Liver (tissue), 9 donors: Measurements from ENCODE around the gene ECI1. TPM values are rescaled to one million over a fixed set of nuclear protein-coding genes. Genes with fewer than 3 reads are reported as not detected.

ENCODE experiments used
- DNase-seq: peaks from one replicate; pipeline ENCODE4 v3.0.0-alpha.2; 2017; ENCODE audit warnings: low spot score
- H3K27ac ChIP-seq, 2 donors: one replicate each; pipeline ENCODE4 v1.7.0; 2013; ENCODE audit warnings: inconsistent platforms in 2 of 2, low read length in 2 of 2, control low read depth in 1 of 2, low read depth in 1 of 2, mild to moderate bottlenecking in 1 of 2
- H3K27me3 ChIP-seq, 4 donors: one replicate each; pipeline versions ENCODE4 v1.6.1 to v1.7.0; 2013; ENCODE audit warnings: low read length in 3 of 4, inconsistent platforms in 1 of 4, mild to moderate bottlenecking in 1 of 4, moderate library complexity in 1 of 4; ENCODE audit not compliant: control insufficient read depth in 4 of 4, insufficient read depth in 4 of 4
- H3K36me3 ChIP-seq, 4 donors: one replicate each; pipeline versions ENCODE4 v1.6.1 to v1.7.0; 2013; ENCODE audit warnings: low read length in 3 of 4, mild to moderate bottlenecking in 3 of 4, low read depth in 1 of 4, moderate library complexity in 1 of 4; ENCODE audit not compliant: control insufficient read depth in 4 of 4, insufficient read depth in 3 of 4
- H3K4me1 ChIP-seq, 4 donors: one replicate each; pipeline versions ENCODE4 v1.6.1 to v1.7.0; 2013; ENCODE audit warnings: low read length in 3 of 4, mild to moderate bottlenecking in 3 of 4, moderate library complexity in 1 of 4; ENCODE audit not compliant: control insufficient read depth in 4 of 4, insufficient read depth in 4 of 4
- H3K4me3 ChIP-seq, 3 donors: one replicate each; pipeline versions ENCODE4 v1.6.1 to v1.7.0; 2013; ENCODE audit warnings: low read length in 3 of 3, control low read depth in 1 of 3, low read depth in 1 of 3, mild to moderate bottlenecking in 1 of 3
- H3K9ac ChIP-seq, 2 donors: one replicate each; pipeline ENCODE4 v1.7.0; 2013; ENCODE audit warnings: low read length in 2 of 2, mild to moderate bottlenecking in 2 of 2, moderate library complexity in 2 of 2, control low read depth in 1 of 2, low read depth in 1 of 2
- H3K9me3 ChIP-seq, 4 donors: one replicate each; pipeline versions ENCODE4 v1.6.1 to v1.7.0; 2013; ENCODE audit warnings: low read length in 3 of 4; ENCODE audit not compliant: control insufficient read depth in 4 of 4
- ATF3 ChIP-seq: IDR thresholded peaks from 2 replicates; pipeline ENCODE4 v1.6.1; 2016; ENCODE audit warnings: antibody characterized with exemption
- CTCF ChIP-seq: fragments of 150-350 bp; IDR thresholded peaks from 2 replicates; pipeline ENCODE4 v1.5.1; 2017; ENCODE audit warnings: improper control_type of control experiment, low read depth, low read length; ENCODE audit not compliant: missing input control
- EGR1 ChIP-seq, 2 donors: IDR thresholded peaks; 2 replicates each; pipeline ENCODE4 v1.6.1; 2016 to 2018; ENCODE audit warnings: antibody characterized with exemption in 2 of 2, low read depth in 2 of 2
- FOXA1 ChIP-seq: IDR thresholded peaks from 2 replicates; pipeline ENCODE4 v1.6.1; 2016; ENCODE audit warnings: antibody characterized with exemption
- FOXA2 ChIP-seq: IDR thresholded peaks from 2 replicates; pipeline ENCODE4 v1.6.1; 2016; ENCODE audit warnings: antibody characterized with exemption
- GABPA ChIP-seq, 2 donors: IDR thresholded peaks in 1 of 2; conservative IDR thresholded peaks in 1 of 2; 2 replicates each; pipeline ENCODE4 v1.6.1; 2016; ENCODE audit warnings: antibody characterized with exemption in 2 of 2, mild to moderate bottlenecking in 1 of 2, moderate library complexity in 1 of 2
- HNF4A ChIP-seq, 2 donors: conservative IDR thresholded peaks; 2 replicates each; pipeline ENCODE4 v1.6.1; 2016; ENCODE audit warnings: antibody characterized with exemption in 2 of 2, mild to moderate bottlenecking in 2 of 2
- HNF4G ChIP-seq: IDR thresholded peaks from 2 replicates; pipeline ENCODE4 v1.6.1; 2016; ENCODE audit warnings: antibody characterized with exemption
- JUND ChIP-seq, 2 donors: IDR thresholded peaks; 2 replicates each; pipeline ENCODE4 v1.6.1; 2016; ENCODE audit warnings: antibody characterized with exemption in 2 of 2
- NR2F2 ChIP-seq: IDR thresholded peaks from 2 replicates; pipeline ENCODE4 v1.6.1; 2016; ENCODE audit warnings: antibody characterized with exemption
- RAD21 ChIP-seq, 2 donors: IDR thresholded peaks; 2 replicates each; pipeline ENCODE4 v1.6.1; 2016; ENCODE audit warnings: antibody characterized with exemption in 2 of 2, mild to moderate bottlenecking in 2 of 2
- RXRA ChIP-seq, 2 donors: IDR thresholded peaks; 2 replicates each; pipeline ENCODE4 v1.6.1; 2017 to 2018; ENCODE audit warnings: antibody characterized with exemption in 2 of 2, mild to moderate bottlenecking in 1 of 2
- SP1 ChIP-seq: IDR thresholded peaks from 2 replicates; pipeline ENCODE4 v1.6.1; 2018; ENCODE audit warnings: antibody characterized with exemption, mild to moderate bottlenecking
- TAF1 ChIP-seq: conservative IDR thresholded peaks from 2 replicates; pipeline ENCODE4 v1.6.1; 2016; ENCODE audit warnings: antibody characterized with exemption, mild to moderate bottlenecking
- YY1 ChIP-seq: IDR thresholded peaks from 2 replicates; pipeline ENCODE4 v1.6.1; 2016; ENCODE audit warnings: antibody characterized with exemption, mild to moderate bottlenecking
- WGBS: extraction: QIAGEN DNeasy Blood & Tissue Kit; methylation state at CpG from one replicate; pipeline ENCODE4 v1.1.7; 2013; 5-methylcytosine and 5-hydroxymethylcytosine counted together
- polyA plus RNA-seq, 2 donors: library from polyadenylated mRNA; stranded (reverse) in 1 of 2; unstranded in 1 of 2; fragments of 200-250 nt in 1 of 2; fragments of >200 nt in 1 of 2; fragmentation: Nextera tagmentation in 1 of 2; extraction: Ambion mirVana in 1 of 2; gene quantifications; one replicate each; pipeline versions ENCODE4 v1.2.1 to v1.2.3, GENCODE V29; 2013 to 2015
- total RNA-seq, 2 donors: library from RNA; depleted of rRNA; stranded (reverse); fragments of >200 nt; gene quantifications; one replicate each; pipeline ENCODE4 v1.2.3, GENCODE V29; 2014
- TF ChIP-seq, protein P1 (sequence below): IDR thresholded peaks from 2 replicates; pipeline ENCODE4 v1.6.1; 2016; ENCODE audit warnings: antibody characterized with exemption
- TF ChIP-seq, protein P2 (sequence below): IDR thresholded peaks from 2 replicates; pipeline ENCODE4 v1.6.1; 2016; ENCODE audit warnings: antibody characterized with exemption, mild to moderate bottlenecking
- TF ChIP-seq, protein P3 (sequence below): IDR thresholded peaks from 2 replicates; pipeline ENCODE4 v1.6.1; 2016; ENCODE audit warnings: antibody characterized with exemption
- donor health status: healthy.
- donor health status: healthy.
- donor health status: healthy.
- donor health status: healthy.
- donor health status: healthy.

The ECI1 gene
- total and polyA plus RNA-seq, 4 donors, result 36.8 to 107 (median 79.5) TPM

DNA sequence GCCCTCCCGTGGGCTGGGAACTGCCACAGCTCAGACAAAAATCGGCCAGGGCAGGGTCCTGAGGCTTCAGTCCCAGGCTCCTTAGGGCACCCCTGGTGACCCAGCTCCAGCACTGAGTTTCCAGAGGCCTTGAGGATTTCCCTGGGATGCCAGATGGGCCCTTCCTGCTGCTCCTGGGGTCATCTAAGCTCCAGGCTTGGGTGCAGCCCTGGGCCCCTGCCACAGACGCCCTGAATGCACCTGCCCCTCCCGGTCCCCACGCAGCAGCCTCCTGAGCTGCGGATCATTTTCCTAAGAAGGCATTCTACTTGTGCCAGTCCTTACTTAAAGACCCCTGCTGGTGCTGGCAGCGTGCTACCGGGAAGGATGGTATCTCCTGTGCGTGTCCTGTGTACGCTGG lies 22.5 kb upstream of the ECI1 start:
- DNase-seq, result no peak
- Histone ChIP-seq H3K4me3 (no peak overlapping the region), H3K27ac (no peak overlapping the region), H3K9ac (no peak overlapping the region), H3K36me3 (no peaks in the 10 kb centered on the region), H3K27me3 (no peaks in the 10 kb centered on the region), H3K9me3 (no peaks in the 10 kb centered on the region), H3K4me1 (peaks cover 8 to 12% (median 10%) of the 10 kb centered on the region in 4 donors)
- WGBS, result 85% methylated on average over 10 of the region's 10 CpGs
- TF ChIP-seq NR2F2 (no peak), GABPA (IDR thresholded peaks at IDR 0.05 in 1 of 2, conservative IDR thresholded peaks at IDR 0.05 in 1 of 2) (no peak), EGR1 (IDR thresholded peaks at IDR 0.05; ENCODE audit: low read depth in 2 of 2) (no peak), FOXA1 (no peak), HNF4G (no peak), JUND (IDR thresholded peaks at IDR 0.05) (no peak), SP1 (no peak), RAD21 (IDR thresholded peaks at IDR 0.05) (no peak)
- TF ChIP-seq, protein P1, sequence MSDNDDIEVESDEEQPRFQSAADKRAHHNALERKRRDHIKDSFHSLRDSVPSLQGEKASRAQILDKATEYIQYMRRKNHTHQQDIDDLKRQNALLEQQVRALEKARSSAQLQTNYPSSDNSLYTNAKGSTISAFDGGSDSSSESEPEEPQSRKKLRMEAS, result no peak
- TF ChIP-seq, protein P2, sequence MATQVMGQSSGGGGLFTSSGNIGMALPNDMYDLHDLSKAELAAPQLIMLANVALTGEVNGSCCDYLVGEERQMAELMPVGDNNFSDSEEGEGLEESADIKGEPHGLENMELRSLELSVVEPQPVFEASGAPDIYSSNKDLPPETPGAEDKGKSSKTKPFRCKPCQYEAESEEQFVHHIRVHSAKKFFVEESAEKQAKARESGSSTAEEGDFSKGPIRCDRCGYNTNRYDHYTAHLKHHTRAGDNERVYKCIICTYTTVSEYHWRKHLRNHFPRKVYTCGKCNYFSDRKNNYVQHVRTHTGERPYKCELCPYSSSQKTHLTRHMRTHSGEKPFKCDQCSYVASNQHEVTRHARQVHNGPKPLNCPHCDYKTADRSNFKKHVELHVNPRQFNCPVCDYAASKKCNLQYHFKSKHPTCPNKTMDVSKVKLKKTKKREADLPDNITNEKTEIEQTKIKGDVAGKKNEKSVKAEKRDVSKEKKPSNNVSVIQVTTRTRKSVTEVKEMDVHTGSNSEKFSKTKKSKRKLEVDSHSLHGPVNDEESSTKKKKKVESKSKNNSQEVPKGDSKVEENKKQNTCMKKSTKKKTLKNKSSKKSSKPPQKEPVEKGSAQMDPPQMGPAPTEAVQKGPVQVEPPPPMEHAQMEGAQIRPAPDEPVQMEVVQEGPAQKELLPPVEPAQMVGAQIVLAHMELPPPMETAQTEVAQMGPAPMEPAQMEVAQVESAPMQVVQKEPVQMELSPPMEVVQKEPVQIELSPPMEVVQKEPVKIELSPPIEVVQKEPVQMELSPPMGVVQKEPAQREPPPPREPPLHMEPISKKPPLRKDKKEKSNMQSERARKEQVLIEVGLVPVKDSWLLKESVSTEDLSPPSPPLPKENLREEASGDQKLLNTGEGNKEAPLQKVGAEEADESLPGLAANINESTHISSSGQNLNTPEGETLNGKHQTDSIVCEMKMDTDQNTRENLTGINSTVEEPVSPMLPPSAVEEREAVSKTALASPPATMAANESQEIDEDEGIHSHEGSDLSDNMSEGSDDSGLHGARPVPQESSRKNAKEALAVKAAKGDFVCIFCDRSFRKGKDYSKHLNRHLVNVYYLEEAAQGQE, result no peak

- no peak for DNase-seq
- H3K9ac ChIP-seq, result no peak overlapping the region
- H3K36me3 ChIP-seq, result no peaks in the 10 kb centered on the region
- no peaks in the 10 kb centered on the region for H3K27me3 ChIP-seq
- H3K27ac ChIP-seq, result no peak overlapping the region
- no peaks in the 10 kb centered on the region for H3K9me3 ChIP-seq
- 82% methylated on average over 16 of the region's 16 CpGs for WGBS
- H3K4me3 ChIP-seq, result no peak overlapping the region
- peaks cover 8 to 16% (median 13%) of the 10 kb centered on the region in 4 donors for H3K4me1 ChIP-seq
- TF ChIP-seq HNF4G, result no peak
- TF ChIP-seq, protein P3, sequence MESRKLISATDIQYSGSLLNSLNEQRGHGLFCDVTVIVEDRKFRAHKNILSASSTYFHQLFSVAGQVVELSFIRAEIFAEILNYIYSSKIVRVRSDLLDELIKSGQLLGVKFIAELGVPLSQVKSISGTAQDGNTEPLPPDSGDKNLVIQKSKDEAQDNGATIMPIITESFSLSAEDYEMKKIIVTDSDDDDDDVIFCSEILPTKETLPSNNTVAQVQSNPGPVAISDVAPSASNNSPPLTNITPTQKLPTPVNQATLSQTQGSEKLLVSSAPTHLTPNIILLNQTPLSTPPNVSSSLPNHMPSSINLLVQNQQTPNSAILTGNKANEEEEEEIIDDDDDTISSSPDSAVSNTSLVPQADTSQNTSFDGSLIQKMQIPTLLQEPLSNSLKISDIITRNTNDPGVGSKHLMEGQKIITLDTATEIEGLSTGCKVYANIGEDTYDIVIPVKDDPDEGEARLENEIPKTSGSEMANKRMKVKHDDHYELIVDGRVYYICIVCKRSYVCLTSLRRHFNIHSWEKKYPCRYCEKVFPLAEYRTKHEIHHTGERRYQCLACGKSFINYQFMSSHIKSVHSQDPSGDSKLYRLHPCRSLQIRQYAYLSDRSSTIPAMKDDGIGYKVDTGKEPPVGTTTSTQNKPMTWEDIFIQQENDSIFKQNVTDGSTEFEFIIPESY, result no peak
- no peak for TF ChIP-seq NR2F2
- no peak for TF ChIP-seq SP1
- no peak for TF ChIP-seq HNF4A (conservative IDR thresholded peaks at IDR 0.05)
- TF ChIP-seq FOXA2, result no peak
- TF ChIP-seq TAF1, result no peak
- no peak for TF ChIP-seq RAD21 (IDR thresholded peaks at IDR 0.05)
- TF ChIP-seq FOXA1, result no peak
- no peak for TF ChIP-seq EGR1 (IDR thresholded peaks at IDR 0.05; ENCODE audit: low read depth in 2 of 2)
- no peak for TF ChIP-seq ATF3
- TF ChIP-seq, protein P2, result no peak
- TF ChIP-seq JUND (IDR thresholded peaks at IDR 0.05), result no peak
- no peak for TF ChIP-seq CTCF
- TF ChIP-seq YY1, result no peak
- TF ChIP-seq, protein P1, result no peak
- no peak for TF ChIP-seq RXRA (IDR thresholded peaks at IDR 0.05)
Observed at GRCh38 chr16:2273484-2273883, 22.1 kb upstream of the ECI1 start.
